ENCODE results near the gene FAM20C. TPM values are rescaled to one million over a fixed set of nuclear protein-coding genes. Genes with fewer than 3 reads are reported as not detected.

FAM20C gene
- total RNA-seq, 2 experiments from 2014 or later: 2.6 to 4.1 TPM

GRCh38 chr7:271266-272107 lies 79.1 kb downstream of the FAM20C start:
- DNase-seq (no peak), ATAC-seq (ENCODE audit: low read depth) (no peak)
- H3K4me3 Mint-ChIP-seq: no peak overlapping the region
- peaks cover 17% of the 10 kb centered on the region for H3K9me3 Mint-ChIP-seq
- no peak overlapping the region for H3K27ac Mint-ChIP-seq
- POLR2A ChIA-PET: no interaction called here
- H3K4me1 Mint-ChIP-seq: no peaks in the 10 kb centered on the region
- peaks cover 3% of the 10 kb centered on the region for H3K36me3 Mint-ChIP-seq
- H3K27me3 Mint-ChIP-seq: peaks cover 6% of the 10 kb centered on the region

GRCh38 chr7:272108-272615 lies 79.8 kb downstream of the FAM20C start:
- peaks cover 6% of the 10 kb centered on the region for H3K27me3 Mint-ChIP-seq
- peaks cover 18% of the 10 kb centered on the region for H3K9me3 Mint-ChIP-seq
- DNase-seq (no peak), ATAC-seq (ENCODE audit: low read depth) (no peak)
- H3K4me3 Mint-ChIP-seq: no peak overlapping the region
- no peak overlapping the region for H3K27ac Mint-ChIP-seq
- peaks cover 3% of the 10 kb centered on the region for H3K36me3 Mint-ChIP-seq
- H3K4me1 Mint-ChIP-seq: no peaks in the 10 kb centered on the region
- POLR2A ChIA-PET: no interaction called here

- H3K36me3 Mint-ChIP-seq: peaks cover 3% of the 10 kb centered on the region
- peaks cover 21% of the 10 kb centered on the region for H3K9me3 Mint-ChIP-seq
- DNase-seq: no peak
- POLR2A ChIA-PET: no interaction called here
- no peak overlapping the region for H3K27ac Mint-ChIP-seq
- peaks cover 6% of the 10 kb centered on the region for H3K27me3 Mint-ChIP-seq
- no peak for ATAC-seq (ENCODE audit: low read depth)
- no peak overlapping the region for H3K4me3 Mint-ChIP-seq
- no peaks in the 10 kb centered on the region for H3K4me1 Mint-ChIP-seq
Measured at GRCh38 chr7:272631-273030, 80.3 kb downstream of the FAM20C start.

DNA sequence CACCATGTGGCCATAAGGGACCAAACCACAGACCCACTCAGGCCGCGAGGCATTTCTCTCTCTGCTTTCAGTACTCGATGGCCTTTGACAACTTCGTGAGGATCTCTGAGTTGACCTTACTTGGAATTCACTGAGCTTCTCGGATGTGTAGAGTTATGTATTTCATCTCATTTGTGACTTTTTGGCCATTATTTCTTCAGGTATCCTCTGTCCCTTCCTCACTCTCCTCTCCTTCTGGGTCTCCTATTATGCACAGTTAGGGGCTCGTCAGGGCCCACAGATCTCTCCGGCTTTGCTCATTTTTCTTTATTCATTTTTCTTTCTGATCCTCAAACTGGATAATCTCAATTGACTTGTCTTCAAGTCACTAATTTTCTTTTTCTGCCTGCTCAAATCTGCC lies 81.0 kb downstream of the FAM20C start:
- H3K36me3 Mint-ChIP-seq: peaks cover 3% of the 10 kb centered on the region
- peaks cover 21% of the 10 kb centered on the region for H3K9me3 Mint-ChIP-seq
- ATAC-seq (ENCODE audit: low read depth): no peak
- no peaks in the 10 kb centered on the region for H3K4me1 Mint-ChIP-seq
- POLR2A ChIA-PET: no interaction called here
- H3K27me3 Mint-ChIP-seq: peaks cover 6% of the 10 kb centered on the region
- no peak overlapping the region for H3K27ac Mint-ChIP-seq
- no peak overlapping the region for H3K4me3 Mint-ChIP-seq
- no peak for DNase-seq

DNA sequence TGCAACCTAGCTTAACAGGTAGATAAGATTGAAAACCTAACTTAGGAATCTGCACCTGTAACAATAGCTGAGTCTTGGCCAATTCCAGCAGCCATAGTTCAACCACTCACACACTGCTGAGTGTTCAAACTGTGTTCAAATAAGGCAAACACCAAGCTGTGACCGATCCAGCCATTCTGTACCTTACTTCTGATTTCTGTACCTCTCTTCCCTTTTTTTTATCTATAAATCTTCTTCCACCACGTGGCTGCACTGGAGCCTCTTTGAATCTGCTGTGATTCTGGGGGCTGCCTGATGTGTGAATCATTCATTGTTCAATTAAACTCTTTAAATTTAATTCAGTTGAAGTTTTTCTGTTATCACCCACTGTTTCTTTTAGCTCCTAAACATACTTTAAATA lies 81.9 kb downstream of the FAM20C start:
- POLR2A ChIA-PET: no interaction called here
- Mint-ChIP-seq H3K4me3 (no peak overlapping the region), H3K4me1 (no peaks in the 10 kb centered on the region), H3K36me3 (peaks cover 3% of the 10 kb centered on the region), H3K9me3 (peaks cover 21% of the 10 kb centered on the region), H3K27me3 (peaks cover 6% of the 10 kb centered on the region), H3K27ac (no peak overlapping the region)
- DNase-seq: no peak
- no peak for ATAC-seq (ENCODE audit: low read depth)

DNA sequence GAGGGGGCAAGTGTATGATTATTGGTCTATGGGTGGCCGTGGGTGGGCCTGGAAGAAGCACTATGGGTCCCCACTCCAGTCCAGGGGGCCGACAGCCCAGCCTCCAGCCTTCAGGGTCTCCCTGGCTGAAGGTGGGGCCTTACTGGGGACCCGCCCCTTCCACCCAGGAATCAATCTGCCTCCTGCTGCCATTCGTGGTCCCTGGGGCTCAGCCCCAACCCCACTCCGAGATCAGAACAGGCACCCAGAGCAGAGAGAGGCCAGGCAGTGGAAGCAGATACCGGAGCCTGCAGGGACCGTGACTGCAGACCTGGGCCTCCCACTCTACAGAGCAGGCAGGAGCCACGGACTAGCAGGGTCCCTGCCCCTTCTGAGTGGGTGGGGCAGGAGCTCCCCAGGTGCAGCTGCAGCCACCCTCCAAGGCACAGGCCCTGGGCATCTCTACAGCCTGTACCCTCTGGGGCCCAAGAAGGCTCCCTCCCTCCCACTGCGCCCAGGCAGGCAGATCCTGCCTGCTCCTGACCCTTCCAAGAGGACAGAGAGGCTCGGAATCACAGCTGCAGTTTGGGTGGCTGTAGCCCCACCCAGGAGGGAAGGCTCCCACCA lies 84.0 kb downstream of the FAM20C start:
- no peak overlapping the region for H3K4me3 Mint-ChIP-seq
- ATAC-seq (ENCODE audit: low read depth) (no peak), DNase-seq (no peak)
- H3K27ac Mint-ChIP-seq: no peak overlapping the region
- peaks cover 3% of the 10 kb centered on the region for H3K36me3 Mint-ChIP-seq
- H3K4me1 Mint-ChIP-seq: no peaks in the 10 kb centered on the region
- POLR2A ChIA-PET: no interaction called here
- H3K9me3 Mint-ChIP-seq: peaks cover 21% of the 10 kb centered on the region
- H3K27me3 Mint-ChIP-seq: peaks cover 6% of the 10 kb centered on the region

- H3K4me3 Mint-ChIP-seq: no peak overlapping the region
- H3K9me3 Mint-ChIP-seq: peaks cover 21% of the 10 kb centered on the region
Measured at GRCh38 chr7:277228-277627, 84.9 kb downstream of the FAM20C start.

DNA sequence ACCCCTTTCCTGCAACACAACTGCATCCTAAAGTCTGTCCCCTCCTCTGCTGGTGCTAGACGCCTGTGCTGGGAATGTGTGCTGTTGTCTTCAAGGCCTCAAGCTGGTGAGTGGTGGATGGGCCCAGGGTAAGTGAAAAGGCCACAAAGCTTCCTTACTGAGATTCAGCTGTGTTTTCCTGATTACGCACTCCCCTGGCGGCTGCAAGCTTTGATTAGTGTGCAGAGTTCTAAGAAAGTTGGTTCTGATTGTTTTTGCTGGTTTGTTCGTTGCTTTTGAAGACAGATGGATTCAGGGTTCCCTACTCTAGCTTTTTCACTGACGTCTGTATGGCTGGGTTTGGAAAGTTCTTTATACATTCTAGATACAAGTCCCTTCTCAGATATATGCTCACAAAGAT lies 85.7 kb downstream of the FAM20C start:
- H3K4me1 Mint-ChIP-seq: no peaks in the 10 kb centered on the region
- peaks cover 17% of the 10 kb centered on the region for H3K9me3 Mint-ChIP-seq
- POLR2A ChIA-PET: no interaction called here
- DNase-seq: no peak
- H3K36me3 Mint-ChIP-seq: peaks cover 3% of the 10 kb centered on the region
- no peak for ATAC-seq (ENCODE audit: low read depth)
- H3K27ac Mint-ChIP-seq: no peak overlapping the region
- H3K4me3 Mint-ChIP-seq: no peak overlapping the region
- peaks cover 6% of the 10 kb centered on the region for H3K27me3 Mint-ChIP-seq

More at GRCh38 chr7:277228-277627, 84.9 kb downstream of the FAM20C start:
- Mint-ChIP-seq H3K27me3 (peaks cover 6% of the 10 kb centered on the region), H3K36me3 (peaks cover 3% of the 10 kb centered on the region), H3K27ac (no peak overlapping the region), H3K4me1 (no peaks in the 10 kb centered on the region)
- ATAC-seq (ENCODE audit: low read depth) (no peak), DNase-seq (no peak)
- POLR2A ChIA-PET: no interaction called here

DNA sequence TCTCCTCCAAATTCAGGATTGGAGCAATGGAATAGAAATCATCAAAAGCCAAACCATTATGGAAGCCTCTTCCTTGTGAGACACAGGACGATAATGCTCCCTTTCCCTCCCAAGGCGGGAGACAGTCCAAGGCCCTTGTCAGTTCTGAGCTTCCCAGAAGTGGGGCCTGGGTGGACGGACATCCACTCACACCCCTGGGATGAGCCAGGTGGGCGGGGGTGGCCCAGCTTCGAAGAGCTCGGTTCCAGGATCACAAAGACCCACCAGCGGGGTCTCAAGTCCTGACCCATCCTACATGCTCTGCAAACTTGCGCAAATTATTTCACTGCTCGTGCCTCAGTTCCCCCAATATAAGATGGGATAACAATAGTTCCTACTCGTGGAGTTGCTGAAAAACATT lies 87.5 kb downstream of the FAM20C start:
- ATAC-seq (ENCODE audit: low read depth) (no peak), DNase-seq (no peak)
- POLR2A ChIA-PET: no interaction called here
- Mint-ChIP-seq H3K9me3 (peaks cover 7% of the 10 kb centered on the region), H3K36me3 (no peaks in the 10 kb centered on the region), H3K27ac (no peak overlapping the region), H3K4me3 (no peak overlapping the region), H3K4me1 (no peaks in the 10 kb centered on the region), H3K27me3 (peaks cover under 1% of the 10 kb centered on the region)

DNA sequence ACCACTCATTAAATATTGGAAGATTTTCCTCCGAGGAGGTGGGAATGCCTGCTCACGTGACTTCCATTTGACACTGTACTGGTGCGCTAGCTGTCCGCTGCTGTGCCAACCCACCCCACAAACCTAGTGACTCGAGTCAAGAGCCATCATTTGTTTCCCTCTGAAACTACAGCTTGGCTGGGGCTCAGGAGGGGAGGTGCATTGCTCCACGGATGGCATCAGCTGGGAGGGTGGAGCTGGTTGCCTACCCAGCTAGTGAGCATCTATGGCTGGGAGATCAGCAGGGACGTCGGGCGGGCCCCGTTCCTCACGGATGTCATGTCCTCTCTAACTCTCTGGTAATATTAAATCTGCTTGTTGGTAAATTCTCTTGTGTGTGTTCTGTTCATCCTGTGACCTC lies 88.1 kb downstream of the FAM20C start:
- H3K4me1 Mint-ChIP-seq: no peaks in the 10 kb centered on the region
- POLR2A ChIA-PET: no interaction called here
- H3K27ac Mint-ChIP-seq: no peak overlapping the region
- DNase-seq (no peak), ATAC-seq (ENCODE audit: low read depth) (no peak)
- H3K9me3 Mint-ChIP-seq: peaks cover 5% of the 10 kb centered on the region
- H3K4me3 Mint-ChIP-seq: no peak overlapping the region
- H3K36me3 Mint-ChIP-seq: no peaks in the 10 kb centered on the region
- no peaks in the 10 kb centered on the region for H3K27me3 Mint-ChIP-seq

- Mint-ChIP-seq H3K27me3 (no peaks in the 10 kb centered on the region), H3K4me3 (no peak overlapping the region), H3K36me3 (no peaks in the 10 kb centered on the region), H3K4me1 (no peaks in the 10 kb centered on the region), H3K27ac (no peak overlapping the region), H3K9me3 (peaks cover 3% of the 10 kb centered on the region)
- DNase-seq: no peak
- POLR2A ChIA-PET: no interaction called here
- no peak for ATAC-seq (ENCODE audit: low read depth)
Measured at GRCh38 chr7:281637-282036, 89.3 kb downstream of the FAM20C start.

DNA sequence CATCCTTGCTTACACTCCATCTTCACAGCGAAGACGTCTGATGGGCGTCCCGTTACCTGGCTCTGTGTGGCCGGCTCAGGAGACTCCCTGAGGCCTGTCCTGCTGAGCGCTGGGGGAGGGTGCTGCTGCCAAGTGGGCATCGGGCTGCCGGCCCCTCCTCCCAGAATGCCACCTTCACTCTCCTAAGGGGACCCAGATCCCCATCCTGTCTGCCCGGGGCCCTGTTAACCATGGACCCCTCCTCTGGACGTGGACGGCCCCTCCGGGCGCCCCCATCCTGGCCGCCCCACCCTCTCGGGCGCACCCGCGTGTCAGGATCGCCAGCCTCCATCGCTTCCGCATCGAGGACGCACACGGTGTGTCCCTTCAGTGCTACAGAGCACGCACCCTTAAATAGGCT lies 90.2 kb downstream of the FAM20C start:
- Mint-ChIP-seq H3K27me3 (peaks cover 4% of the 10 kb centered on the region), H3K36me3 (no peaks in the 10 kb centered on the region), H3K27ac (no peak overlapping the region), H3K4me1 (no peaks in the 10 kb centered on the region), H3K9me3 (no peaks in the 10 kb centered on the region), H3K4me3 (no peak overlapping the region)
- POLR2A ChIA-PET: no interaction called here
- no peak for ATAC-seq (ENCODE audit: low read depth)
- no peak for DNase-seq

- H3K36me3 Mint-ChIP-seq: no peaks in the 10 kb centered on the region
Measured at GRCh38 chr7:284762-285722, 92.7 kb downstream of the FAM20C start.

More at GRCh38 chr7:284762-285722, 92.7 kb downstream of the FAM20C start:
- H3K4me1 Mint-ChIP-seq: no peaks in the 10 kb centered on the region
- H3K4me3 Mint-ChIP-seq: no peak overlapping the region
- DNase-seq (no peak), ATAC-seq (ENCODE audit: low read depth) (no peak)
- no peaks in the 10 kb centered on the region for H3K9me3 Mint-ChIP-seq
- H3K27ac Mint-ChIP-seq: no peak overlapping the region
- POLR2A ChIA-PET: no interaction called here
- H3K27me3 Mint-ChIP-seq: peaks cover 20% of the 10 kb centered on the region

Measured in activated naive CD8-positive, alpha-beta T cell treated with anti-CD3 and anti-CD28 coated beads, Interleukin-2, amount 10 ng/mL, durations not matched to agents 7 days and 5 days (primary cell).